GM19395 (cell line): ENCODE data around the gene ZNF827.
A peak's percentile ranks its signal among the peaks of the same experiment; 100 is the strongest.

Experiments used
- ATAC-seq: cut with Tn5 transposase; IDR thresholded peaks from one replicate; pipeline ENCODE4 v1.9.1; 2021; ENCODE audit warnings: mild to moderate bottlenecking, moderate library complexity; ENCODE audit not compliant: unreplicated experiment

ZNF827 gene

DNA sequence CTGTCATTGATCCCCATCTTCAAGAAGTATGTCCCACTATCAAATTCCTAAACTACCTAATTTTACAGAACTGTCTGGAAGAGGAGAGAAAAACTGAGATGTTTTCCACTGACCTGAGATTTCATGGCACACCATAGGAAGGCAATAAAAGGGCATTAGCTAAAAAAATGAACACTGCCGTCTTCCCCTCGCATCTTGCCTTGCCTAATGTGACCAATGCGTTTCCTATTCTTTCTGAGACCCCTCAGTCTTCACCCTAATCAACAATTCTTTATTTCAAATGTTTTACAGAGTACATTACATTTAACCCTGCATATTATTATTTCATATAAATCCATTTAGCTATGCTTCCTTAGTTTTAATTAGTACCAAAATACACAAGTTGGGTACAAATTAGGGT, 43.6 kb downstream of the ZNF827 start:
- no peak for ATAC-seq

DNA sequence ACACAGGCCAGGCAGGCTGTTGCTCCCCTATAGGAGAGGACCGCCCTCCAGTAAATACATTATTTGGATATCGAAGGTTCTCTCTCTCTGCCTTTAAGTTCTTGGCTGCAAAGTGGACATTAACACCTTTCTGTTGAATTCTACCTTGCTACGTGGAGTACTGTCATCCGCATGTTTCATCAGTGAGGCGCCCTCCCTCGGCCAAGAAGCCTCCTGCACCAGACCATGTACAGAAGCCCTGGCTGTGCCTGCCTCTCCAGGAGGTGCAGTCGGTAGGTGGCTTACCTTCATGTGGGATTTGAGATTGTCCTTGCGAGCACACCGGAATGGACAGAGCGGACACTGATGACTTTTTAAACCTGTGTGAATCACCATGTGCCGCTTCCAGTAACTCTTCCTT, 46.7 kb downstream of the ZNF827 start:
- no peak for ATAC-seq

DNA sequence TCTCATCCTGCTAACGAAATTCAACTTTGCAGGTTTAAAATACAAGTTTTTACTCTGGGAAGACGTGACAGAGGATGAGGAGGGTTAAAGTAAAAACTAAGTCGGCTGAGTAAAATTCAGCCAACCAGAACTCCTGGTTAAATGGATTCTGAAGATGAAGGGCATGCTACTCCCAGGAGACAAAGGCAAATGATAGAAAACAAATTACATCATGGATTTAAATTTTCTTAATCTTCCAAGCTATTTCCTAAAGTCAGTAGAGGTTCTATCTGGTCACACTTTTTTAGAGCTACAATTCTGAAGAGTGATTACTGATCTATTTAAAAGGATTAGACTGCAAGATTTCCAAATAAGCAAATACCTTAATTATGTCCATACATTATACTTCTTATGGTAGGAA, 47.9 kb downstream of the ZNF827 start:
- ATAC-seq = no peak

DNA sequence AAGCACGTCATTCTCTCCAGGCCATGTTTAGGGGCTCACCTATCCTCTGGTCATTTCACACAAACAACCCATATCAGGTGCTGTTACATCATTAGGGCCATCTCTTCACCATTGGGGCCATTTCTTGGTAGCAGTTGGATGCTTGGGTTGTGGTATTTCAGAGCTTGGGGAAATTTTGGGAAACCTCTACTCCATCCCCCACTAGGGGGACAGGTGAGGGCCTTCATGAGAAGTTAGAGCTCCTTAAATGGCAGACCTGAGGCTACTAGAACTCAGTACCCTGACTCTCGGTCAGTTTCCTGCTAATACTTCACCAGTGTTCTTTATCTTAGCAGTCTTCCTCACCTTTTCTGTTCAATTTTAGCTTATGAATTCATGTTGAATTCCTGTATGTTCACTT, 50.2 kb downstream of the ZNF827 start:
- no peak for ATAC-seq

DNA sequence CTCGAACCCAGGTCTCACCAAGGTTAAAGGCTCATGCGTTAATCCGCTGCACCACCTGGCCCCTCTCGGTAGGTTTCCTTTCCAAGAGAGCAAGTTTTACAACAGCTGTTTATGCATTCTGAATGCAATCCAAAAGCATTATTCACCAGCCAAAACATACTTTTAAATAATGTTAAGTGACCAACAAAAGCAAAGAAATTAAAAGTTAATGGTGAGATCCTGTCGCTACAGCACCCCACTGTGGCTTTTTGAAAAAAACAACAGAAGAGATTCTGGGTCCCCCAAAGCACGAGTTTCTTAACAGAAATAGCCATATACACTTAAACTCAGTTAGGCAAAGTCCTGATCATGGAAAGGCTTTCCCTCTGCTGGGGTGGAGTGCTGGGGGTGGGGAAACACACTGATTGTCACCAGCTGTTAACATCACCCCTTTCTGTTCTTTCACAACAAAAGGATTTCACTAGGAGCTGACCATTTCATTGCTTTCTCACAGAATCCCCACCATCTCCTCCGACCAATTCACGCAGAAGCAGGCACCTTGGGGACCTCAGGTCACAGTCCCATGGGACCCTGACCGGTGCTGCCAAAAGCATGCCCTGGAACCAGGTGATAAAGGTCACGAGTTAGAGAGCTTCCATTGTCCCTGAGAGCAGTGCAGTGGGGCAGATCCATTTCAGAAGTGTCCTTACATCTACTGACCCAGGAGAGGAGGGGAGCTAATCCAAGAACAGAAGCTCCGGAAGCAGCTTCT, 51.2 kb downstream of the ZNF827 start:
- ATAC-seq = no peak

DNA sequence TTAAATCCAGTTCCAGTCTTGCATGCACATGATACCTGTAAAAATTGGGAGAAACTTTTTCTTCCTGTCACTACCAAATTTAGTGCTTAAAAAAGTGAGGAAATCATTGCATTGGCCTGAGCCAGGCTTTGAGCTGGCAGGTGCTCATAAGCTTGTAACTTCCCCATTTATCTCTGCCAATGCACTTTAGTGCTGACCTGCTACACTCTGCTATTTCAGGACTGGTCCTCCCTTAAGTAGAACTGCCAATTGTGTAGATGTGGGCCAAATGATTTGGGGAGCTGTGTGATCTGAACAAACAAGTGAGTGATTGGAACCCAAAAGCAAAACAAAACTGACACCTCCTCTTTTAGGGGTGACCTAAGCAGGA, 51.8 kb downstream of the ZNF827 start:
- no peak for ATAC-seq

DNA sequence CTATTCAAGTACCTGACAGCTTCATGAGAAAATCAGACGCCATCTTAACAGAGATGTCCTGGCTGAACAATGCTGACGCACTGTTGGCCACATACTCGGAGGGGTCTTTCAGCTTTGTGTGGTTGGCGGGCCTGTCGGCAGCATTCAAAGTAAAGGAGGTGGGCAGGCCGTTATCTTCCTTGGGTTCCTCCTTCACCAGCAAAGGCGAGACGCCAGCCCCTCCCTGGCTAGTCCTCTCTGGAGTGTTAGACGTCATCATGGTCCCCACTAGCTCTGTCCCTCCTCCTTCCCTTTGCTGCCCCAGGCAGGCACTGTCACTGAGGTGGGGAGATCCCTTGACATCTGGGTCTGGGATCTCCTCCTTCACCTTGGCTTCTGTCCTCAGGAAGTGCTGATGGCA, 53.0 kb downstream of the ZNF827 start:
- no peak for ATAC-seq

DNA sequence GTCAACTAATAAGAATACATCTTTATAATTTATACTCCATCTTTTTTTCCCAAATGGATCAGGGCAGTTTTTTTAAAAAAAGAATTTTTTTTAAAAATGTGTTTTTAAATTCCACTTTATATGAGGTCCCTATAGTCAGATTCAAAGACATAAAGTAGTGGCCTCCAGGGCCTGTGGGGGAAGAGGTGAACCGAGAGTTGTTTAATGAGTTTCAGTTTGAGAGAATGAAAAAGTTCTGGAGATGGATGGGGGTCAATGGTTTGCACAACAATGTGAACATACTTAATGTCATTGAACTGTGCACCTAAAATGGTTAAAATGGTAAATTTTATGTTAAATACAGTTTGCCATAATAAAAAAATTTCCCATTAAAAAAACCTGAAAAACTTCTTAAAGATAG, 53.8 kb downstream of the ZNF827 start:
- peak; percentile 45 for ATAC-seq

DNA sequence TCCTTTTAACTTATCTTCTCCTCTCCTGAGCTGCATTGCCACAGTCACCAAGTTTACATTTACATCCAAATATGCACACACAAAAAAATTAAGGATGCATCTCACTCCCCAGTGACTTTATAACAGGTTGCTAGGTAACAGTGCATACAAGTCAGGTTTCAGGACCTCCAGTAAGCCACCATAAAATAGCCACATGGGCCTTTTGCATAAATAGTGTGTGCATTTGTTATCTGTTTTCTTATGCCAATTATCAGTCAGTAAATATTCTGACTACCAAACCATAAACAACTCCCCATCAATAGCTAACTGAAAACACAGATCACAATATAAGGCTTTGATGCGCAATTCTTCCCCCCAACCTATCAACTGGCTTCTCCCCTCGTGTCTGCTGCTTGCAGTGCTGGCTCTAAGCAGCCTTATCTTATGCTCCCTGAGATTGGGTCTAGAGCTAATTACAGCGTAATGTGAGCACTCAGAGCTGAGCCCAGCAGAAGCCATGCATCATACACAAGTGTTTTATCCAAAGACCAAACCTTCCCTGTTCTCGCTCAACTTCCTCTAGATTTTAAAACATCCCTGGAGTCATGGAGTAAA, 55.4 kb downstream of the ZNF827 start:
- ATAC-seq = no peak

DNA sequence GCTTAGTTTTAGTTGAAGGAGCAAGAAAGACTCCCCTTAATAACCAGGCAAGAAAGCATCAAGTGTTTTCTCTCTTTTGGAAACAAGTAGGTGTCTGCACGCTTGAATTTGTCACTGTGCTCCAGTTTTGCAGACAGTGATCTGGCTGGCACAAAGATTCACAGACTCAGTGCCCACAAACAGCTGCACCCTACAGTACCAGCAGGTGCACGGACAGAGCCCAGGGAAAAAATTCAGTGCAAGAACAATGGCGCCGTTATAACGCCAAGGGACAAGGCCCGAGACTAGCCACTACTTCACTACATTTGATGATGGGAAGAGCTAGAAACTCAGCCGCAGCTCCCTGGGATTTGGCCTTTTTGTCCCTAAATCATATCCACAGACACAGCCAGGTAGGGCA, 56.0 kb downstream of the ZNF827 start:
- no peak for ATAC-seq

DNA sequence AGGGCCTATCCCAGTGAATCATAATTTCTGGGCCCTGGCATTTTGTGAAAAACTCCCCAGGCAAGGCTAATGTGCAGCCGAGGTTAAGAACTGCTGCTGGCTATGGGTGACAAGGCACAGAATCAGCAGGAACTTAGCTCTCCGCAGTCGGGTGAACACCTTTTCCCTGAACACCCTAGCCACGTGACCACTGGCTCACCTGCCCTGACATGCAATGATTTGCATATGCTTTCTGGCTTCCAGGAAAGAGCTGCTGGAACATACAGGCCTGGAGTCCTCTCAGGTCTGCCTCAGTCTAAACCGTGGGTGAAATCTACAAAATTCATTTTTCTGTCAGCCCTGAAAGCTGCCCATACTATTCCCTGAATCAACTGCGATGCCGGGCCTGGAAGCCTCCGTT, 56.6 kb downstream of the ZNF827 start:
- peak; percentile 77 for ATAC-seq

DNA sequence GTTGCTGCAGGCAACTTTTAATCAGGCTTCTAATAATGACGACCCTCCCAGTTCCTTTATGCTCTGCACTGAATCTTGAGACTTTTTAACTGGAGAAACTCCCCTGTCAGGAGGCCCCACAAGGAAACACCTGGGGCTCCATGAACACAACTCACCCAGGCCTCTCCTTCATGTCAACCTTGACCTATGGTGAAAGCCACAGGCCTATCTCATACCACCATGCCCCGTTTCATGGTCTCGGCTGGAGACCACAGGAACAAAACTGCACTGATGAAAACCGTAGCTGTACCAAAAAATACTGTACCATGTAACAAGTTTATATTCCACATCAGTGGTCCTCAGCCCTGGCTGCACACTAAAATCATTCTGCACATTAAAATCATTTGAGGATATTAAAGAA, 57.0 kb downstream of the ZNF827 start:
- ATAC-seq = peak; percentile 68

DNA sequence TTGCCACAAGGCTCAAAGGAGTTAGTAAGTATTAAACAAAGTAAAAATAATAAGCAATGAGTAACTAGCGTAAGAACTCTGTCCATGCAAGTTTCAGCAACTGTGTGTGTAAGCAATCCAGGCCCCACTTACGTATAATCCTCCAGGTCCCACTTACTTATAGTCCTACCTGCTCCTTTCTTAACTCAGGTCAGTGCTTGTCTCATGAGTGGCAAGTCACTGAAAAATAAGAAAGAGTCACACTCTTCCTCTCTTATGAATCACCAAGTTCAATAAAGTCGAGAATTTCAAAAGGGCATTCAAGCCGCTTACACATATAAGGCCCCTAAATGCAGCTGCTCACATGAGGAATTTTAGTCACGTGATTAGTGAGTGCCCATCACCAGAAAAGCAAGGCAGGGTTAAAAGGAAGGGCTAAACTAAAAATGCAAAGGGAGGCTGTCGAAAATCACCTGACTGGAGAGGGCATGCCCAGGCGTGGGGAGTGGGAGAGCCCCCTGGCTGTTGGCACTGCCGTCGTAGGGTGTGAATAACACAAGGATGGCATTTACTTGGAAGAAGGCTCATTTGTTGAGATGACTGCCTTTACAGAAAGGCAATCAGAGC, 58.2 kb downstream of the ZNF827 start:
- no peak for ATAC-seq

DNA sequence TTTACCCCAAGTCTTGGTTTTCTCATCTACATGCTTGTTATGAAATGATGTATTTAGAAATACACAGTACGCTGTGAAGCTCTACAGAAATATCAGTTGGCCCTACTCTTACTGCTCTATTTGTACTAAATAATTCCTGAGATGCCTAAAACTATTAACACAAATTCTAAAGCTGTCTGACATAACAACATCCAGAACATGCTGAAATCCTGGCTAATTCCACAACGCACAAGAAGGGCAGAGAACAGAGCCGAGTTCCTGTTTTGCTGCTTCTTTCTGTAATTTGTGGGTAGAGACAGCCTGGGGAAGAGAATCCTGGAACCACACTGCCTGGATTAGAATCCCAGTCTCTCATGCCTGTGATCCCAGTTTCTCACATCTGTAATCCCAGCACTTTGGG, 59.0 kb downstream of the ZNF827 start:
- ATAC-seq = no peak

DNA sequence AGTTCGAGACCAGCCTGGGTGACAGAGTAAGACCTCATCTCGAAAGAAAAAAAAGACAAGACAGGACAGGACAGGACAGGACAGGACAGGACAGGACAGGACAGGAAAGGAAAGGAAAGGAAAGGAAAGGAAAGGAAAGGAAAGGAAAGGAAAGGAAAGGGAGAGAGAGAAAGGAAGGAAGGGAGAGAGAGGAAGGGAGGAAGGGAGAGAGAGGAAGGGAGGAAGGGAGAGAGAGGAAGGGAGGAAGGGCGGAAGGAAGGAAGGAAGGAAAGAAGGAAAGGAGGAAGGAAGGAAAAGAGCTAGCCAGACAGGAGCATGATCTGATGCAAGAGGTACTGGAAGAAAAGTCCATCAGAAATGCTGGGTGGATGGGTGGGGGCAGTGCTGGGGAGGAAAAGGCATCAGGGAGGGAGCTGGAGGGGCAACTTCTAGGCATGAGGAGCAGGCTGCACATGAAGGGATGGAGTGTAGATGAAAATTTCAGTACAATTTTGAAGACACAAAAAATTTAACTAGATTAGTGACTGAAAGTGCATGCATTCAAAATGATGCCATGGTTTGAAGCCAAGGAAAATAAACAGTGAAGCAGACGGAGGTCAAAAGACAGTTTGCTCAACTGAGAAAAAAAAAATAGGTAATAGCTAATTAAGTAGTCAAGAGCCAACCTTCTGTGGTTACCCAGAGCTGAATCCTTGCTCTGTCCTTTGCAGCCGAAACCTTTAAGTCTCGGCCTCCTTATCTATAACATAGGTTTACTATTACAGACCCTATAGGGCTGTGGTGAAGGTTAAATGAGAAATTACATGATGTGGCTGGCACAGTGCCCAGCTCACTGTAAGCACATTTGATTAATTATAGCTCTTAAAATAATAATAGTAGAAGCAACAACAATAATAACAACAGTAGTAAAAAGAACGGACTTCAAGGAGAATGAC, 59.9 kb downstream of the ZNF827 start:
- ATAC-seq = no peak

DNA sequence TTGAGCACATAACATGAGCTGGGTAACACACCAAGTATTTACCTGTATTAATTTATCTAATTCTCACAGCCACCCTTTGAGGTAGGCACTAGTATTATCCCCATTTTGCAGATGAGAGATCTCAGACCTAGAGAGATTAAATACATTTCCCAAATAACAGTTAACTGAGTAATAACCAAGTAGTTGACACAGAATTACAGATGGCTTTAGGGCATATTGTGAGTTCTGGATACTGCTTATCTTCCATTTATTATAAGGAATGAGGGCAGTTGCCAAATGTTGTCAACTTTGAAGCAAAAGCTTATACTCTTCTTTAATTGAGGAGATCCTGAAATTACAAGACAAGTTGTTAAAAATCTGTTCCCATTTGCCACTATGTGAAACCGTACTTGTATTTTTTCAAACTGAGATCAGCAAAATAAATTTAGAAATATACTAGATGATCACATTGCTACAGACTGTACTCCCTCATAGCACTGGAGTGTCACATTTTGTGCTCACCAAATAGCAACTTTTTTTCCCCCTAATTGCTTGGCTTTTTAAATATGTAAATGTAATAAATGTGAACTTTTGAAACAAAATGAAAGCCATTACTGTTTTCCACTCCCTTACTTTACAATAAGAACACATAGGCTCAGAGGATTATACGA, 62.0 kb downstream of the ZNF827 start:
- no peak for ATAC-seq

DNA sequence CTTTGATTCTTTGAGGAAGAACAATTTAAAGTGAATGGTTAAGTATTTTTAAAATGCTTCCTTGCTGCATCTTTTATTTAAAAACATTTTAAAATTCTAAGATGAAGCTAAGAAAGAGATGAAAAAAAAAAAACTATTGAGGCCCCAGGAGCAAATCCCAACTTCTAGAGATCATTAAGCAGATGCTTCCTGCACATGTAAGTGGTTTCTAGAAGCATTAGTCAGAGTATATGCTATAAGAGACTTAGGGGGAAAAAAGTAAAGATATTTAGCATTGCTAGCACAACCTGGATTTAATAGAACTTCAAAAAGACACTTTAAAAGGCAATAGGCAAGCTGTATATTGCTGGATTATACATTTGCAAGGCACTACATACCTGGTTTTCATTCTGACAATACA, 64.7 kb downstream of the ZNF827 start:
- no peak for ATAC-seq

DNA sequence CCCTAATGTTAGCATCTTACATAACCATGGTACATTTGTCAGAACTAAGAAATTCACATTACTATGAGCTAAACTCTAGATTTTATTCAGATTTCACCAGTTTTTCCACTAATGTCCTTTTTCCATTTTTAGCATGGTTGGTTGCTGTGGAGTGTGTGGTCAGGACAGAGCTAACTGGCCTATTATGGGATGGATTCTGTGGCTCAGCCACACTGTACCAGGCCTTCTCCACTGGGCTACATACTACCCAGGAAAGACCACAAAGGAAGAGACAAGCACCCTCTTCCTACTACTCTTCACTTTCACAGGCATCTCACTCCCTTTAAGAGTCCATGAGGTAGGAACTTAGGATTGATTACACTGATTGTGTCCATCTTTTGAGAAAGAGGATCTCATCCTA, 67.4 kb downstream of the ZNF827 start:
- ATAC-seq = no peak

DNA sequence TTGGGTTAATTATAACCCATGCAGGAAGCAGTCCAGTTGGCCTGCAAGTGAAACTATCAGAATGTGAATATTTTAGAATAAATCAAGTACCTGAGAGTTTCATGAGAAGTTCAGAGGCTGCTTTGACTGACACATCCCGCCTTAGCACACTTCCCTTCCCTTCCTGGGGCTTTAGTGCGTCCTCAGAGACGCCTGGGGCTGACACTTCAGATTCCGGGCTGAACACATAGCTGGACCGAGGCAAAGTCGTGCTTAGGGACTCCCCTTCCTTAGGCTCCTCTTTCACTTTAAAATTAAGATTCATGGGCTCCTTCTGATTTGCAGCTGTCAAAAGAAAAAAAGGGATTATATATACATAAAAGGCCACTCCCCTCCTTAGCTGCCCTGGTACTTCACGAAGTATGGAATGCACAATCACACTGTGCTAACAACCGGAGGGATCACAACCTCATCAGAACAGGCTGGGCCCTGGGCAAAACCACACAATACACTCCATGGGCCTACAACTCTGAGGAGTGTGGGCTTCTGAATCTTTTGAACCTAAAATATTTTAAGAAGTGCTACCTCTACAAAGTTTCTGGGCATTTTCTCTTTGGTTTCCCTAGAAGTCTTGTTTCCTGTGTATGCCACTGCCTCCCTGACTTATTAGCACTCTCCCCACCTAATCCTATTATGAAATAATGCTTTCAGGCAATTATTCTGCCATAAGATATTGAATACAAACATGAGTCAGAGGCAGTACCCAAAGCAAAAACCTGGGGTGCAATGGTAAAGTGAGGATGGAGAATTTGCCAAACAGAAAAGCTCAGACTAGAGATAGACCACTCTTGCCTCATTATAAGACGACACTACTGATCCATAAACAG, 68.2 kb downstream of the ZNF827 start:
- peak; percentile 47 for ATAC-seq
